Motor neuron (in vitro differentiated cells): ENCODE data around the gene IGF2BP2. TPM values are rescaled to one million over a fixed set of nuclear protein-coding genes. Genes with fewer than 3 reads are reported as not detected.
"Not testable (repeated sequence)": the region's sequence is repeated elsewhere in the genome, so short reads cannot be mapped to it uniquely, and the experiment has no call there.

Experiments
- ATAC-seq, 8 experiments: fragments of 200-7000 bp; cut with Tn5 transposase; replicated peaks in 6 of 8; 2 replicates each; pipeline ENCODE4 v1.8.0; 2021; ENCODE audit warnings: mild to moderate bottlenecking in 8 of 8, moderate library complexity in 8 of 8
- H3K27ac ChIP-seq, 2 donors: fragments of 250-450 bp; sonication (Bioruptor Pico); 2 replicates each; pipeline ENCODE4 v1.9.0; 2021; ENCODE audit warnings: antibody characterized with exemption in 2 of 2, mild to moderate bottlenecking in 2 of 2, moderate library complexity in 1 of 2
- H3K4me1 ChIP-seq, 2 donors: fragments of 250-450 bp; sonication (Bioruptor Pico); replicated peaks in 1 of 2; 2 replicates each; pipeline ENCODE4 v1.6.1; 2021; ENCODE audit warnings: antibody characterized with exemption in 2 of 2, mild to moderate bottlenecking in 2 of 2, moderate library complexity in 1 of 2
- H3K4me3 ChIP-seq, 5 donors: fragments of 250-450 bp; sonication (Bioruptor Pico); 2 replicates each; pipeline ENCODE4 v1.9.0; 2021; ENCODE audit warnings: antibody characterized with exemption in 5 of 5, mild to moderate bottlenecking in 5 of 5, moderate library complexity in 4 of 5
- WGBS, 10 experiments: fragments of 450-650 bp; shearing (Covaris generic); methylation state at CpG; one replicate each; pipeline ENCODE4 v1.0.0; 2022; 5-methylcytosine and 5-hydroxymethylcytosine counted together
- in situ Hi-C, 9 experiments: fragments of 400-800 bp; cut with MboI; loops; one replicate each; pipeline ENCODE4 v1.15.0; 2021; ENCODE audit warnings: low sequenced_read_pairs in 9 of 9, low pct_unique_long_range_greater_than_20kb in 2 of 9; ENCODE audit not compliant: unreplicated experiment in 9 of 9
- total RNA-seq, 8 experiments: library from RNA; unstranded; fragments of 300-600 nt; gene quantifications; 2 replicates each; pipeline versions ENCODE4 v1.2.3 to v1.2.4, GENCODE V29; 2022

Gene IGF2BP2
- total RNA-seq, 8 experiments from 2014 or later: 25.9 to 78.2 (median 48.3) TPM

DNA sequence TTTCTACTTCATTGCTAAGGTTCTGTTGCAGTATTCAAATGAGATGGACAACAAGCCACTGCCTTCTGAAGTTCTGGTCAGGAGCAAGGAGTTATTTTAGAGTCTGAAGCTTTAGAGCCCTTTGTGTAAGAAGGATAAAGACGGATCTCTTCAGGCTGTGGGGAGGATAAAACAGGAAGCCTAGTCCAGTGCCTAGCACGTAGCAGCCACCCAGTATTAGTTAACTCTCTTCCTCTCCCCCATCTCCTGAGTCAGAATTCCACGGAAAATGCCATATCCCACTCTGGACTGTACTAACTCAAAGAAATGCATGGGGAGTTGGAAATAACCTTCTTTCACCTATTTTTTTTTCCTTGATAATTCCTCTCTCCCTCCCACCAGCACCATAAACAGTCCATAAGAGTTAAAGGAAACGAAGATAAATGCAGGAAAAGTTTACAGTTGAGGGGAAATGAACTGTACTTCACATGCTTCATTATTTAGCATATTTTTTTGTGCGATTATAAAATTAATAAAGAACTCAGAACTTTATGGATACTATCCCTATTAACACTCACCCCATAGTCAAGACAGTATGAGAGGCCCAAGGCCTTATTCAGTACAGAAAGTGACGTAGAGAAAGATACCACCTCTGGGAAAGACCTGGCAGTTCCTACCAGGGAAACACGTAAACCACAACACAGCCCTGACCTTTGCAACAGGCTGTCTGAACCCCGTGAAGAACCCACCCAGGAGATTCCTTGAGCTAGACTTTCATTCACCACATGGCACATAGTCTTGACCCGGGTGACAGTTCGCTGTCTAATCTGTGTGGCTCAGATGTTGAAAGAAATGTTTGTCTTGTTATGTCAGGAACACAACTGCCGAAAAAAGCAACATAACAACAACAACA lies 9.2 kb downstream of the IGF2BP2 start:
- Histone ChIP-seq H3K27ac (no peak overlapping the region), H3K4me3 (no peak overlapping the region), H3K4me1 (peaks cover 17 to 35% of the 10 kb centered on the region in 2 donors)
- ATAC-seq: no peak
- WGBS, 10 experiments: 17 to 93% (median 61%) methylated on average over 1 to 9 of the region's 11 CpGs
- in situ Hi-C loops: no loop called here

GRCh38 chr3:185813691-185814215 lies 11.1 kb downstream of the IGF2BP2 start:
- in situ Hi-C loops: no loop called here
- Histone ChIP-seq H3K4me1 (peaks cover 17 to 22% of the 10 kb centered on the region in 2 donors), H3K27ac (no peak overlapping the region), H3K4me3 (no peak overlapping the region)
- peak in 7 of 8 experiments; percentile 17 to 72 (median 54) for ATAC-seq
- WGBS, 10 experiments: 0 to 69% (median 20%) methylated on average over 1 to 4 of the region's 4 CpGs; no CpG with 5 or more reads in 2 of the 10 experiments

GRCh38 chr3:185813205-185813604 lies 11.6 kb downstream of the IGF2BP2 start:
- no peak overlapping the region for H3K27ac ChIP-seq
- H3K4me1 ChIP-seq: peaks cover 13 to 20% of the 10 kb centered on the region in 2 donors
- H3K4me3 ChIP-seq: no peak overlapping the region
- ATAC-seq: no peak
- 60 to 100% (median 84%) methylated on average over 1 to 2 of the region's 2 CpGs; no CpG with 5 or more reads in 2 of the 10 experiments for WGBS, 10 experiments
- in situ Hi-C loops: no loop called here

DNA sequence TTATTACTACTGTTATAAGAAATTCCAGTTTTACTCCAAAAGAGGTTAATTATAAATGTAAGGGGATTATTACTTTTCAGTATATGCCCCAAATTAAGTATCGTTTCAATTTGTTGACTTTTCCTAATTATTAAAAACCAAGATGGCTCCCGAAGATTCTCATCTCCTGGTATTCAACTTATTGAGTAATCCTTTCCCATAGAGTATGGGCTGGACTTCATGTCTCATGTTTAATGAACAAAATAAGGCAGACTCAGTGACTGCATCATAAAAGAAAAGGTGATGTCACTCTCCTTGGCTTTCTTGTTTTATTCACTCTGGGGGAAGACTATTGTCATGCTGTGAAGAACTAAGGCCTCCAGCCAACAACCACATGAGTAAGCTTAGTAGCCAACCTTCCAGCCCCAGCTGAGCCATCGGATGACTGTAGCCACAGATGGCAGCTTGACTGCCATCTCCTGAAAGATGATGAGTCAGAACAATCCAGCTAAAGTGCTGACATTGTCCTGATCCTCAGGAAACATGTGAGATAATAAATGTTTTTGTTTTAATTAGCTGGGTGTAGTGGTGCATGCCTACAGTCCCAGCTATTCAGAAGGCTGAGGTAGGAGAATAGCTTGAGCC lies 17.3 kb downstream of the IGF2BP2 start:
- H3K27ac ChIP-seq: no peak overlapping the region
- in situ Hi-C loops: no loop called here
- ATAC-seq: peak in 7 of 8 experiments; percentile 61 to 98 (median 91)
- H3K4me3 ChIP-seq: no peak overlapping the region
- H3K4me1 ChIP-seq: peaks cover 2 to 4% of the 10 kb centered on the region in 2 donors
- 50 to 100% (median 86%) methylated on average over 1 to 3 of the region's 3 CpGs; no CpG with 5 or more reads in 1 of the 10 experiments for WGBS, 10 experiments

DNA sequence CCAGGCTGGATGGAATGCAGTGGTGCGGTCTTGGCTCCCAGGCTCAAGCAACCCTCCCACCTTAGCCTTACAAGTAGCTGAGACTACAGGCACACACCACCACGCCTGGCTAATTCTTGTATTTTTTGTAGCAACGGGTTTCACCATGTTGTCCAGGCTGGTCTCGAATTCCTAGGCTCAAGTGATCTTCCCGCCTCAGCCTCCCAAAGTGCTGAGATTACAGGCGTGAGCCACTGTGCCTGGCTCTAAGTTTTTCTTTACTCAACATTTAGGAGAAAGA lies 26.1 kb downstream of the IGF2BP2 start:
- WGBS, 10 experiments: 92 to 100% (median 98%) methylated on average over 1 to 6 of the region's 6 CpGs; no CpG with 5 or more reads in 3 of the 10 experiments
- H3K4me3 ChIP-seq, in situ Hi-C loops, ATAC-seq, H3K4me1 ChIP-seq, H3K27ac ChIP-seq: not testable (repeated sequence)

- Histone ChIP-seq H3K4me3 (no peak overlapping the region), H3K4me1 (no peaks in the 10 kb centered on the region), H3K27ac (no peak overlapping the region)
- WGBS, 10 experiments: 62 to 100% (median 90%) methylated on average over 2 to 5 of the region's 8 CpGs
- no peak for ATAC-seq
- in situ Hi-C loops: no loop called here
Measured at GRCh38 chr3:185797993-185798830, 26.6 kb downstream of the IGF2BP2 start.

- ATAC-seq: no peak
- no peak overlapping the region for H3K4me3 ChIP-seq
- H3K4me1 ChIP-seq: no peaks in the 10 kb centered on the region
- 90 to 100% (median 100%) methylated on average over 1 to 4 of the region's 8 CpGs; no CpG with 5 or more reads in 2 of the 10 experiments for WGBS, 10 experiments
- H3K27ac ChIP-seq: no peak overlapping the region
- in situ Hi-C loops: no loop called here
Measured at GRCh38 chr3:185797108-185797881, 27.5 kb downstream of the IGF2BP2 start.

GRCh38 chr3:185796431-185797107 lies 28.3 kb downstream of the IGF2BP2 start:
- no peak overlapping the region for H3K27ac ChIP-seq
- in situ Hi-C loops: no loop called here

DNA sequence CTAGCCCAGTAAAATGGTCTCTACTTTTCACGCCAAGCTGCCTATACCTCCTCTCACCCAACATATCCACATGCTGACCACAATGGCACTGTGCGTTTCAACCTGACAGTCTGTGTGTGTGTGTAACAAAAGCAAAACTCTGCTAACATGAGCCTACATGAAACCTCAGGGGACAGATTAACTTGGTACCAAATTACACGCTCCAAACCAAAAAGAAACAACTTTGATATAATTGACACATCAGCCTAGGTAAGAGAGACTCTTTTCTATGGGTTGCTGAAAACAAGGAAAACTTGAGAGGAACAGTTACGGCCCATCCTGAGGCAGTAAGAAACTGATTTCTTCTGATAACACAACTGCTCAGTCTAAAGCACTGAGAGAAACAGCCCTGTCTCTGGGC lies 31.5 kb downstream of the IGF2BP2 start:
- in situ Hi-C loops: no loop called here
- ATAC-seq: no peak
- H3K27ac ChIP-seq: no peak overlapping the region
- H3K4me3 ChIP-seq: no peak overlapping the region
- 80 to 100% (median 98%) methylated on average over 1 to 4 of the region's 4 CpGs for WGBS, 10 experiments
- H3K4me1 ChIP-seq: no peaks in the 10 kb centered on the region

More at GRCh38 chr3:185796431-185797107, 28.3 kb downstream of the IGF2BP2 start:
- no peak overlapping the region for H3K4me3 ChIP-seq
- peak in 4 of 8 experiments; percentile 29 to 87 (median 53) for ATAC-seq
- H3K4me1 ChIP-seq: no peaks in the 10 kb centered on the region
- 73 to 100% (median 88%) methylated on average over 2 to 6 of the region's 7 CpGs; no CpG with 5 or more reads in 1 of the 10 experiments for WGBS, 10 experiments

DNA sequence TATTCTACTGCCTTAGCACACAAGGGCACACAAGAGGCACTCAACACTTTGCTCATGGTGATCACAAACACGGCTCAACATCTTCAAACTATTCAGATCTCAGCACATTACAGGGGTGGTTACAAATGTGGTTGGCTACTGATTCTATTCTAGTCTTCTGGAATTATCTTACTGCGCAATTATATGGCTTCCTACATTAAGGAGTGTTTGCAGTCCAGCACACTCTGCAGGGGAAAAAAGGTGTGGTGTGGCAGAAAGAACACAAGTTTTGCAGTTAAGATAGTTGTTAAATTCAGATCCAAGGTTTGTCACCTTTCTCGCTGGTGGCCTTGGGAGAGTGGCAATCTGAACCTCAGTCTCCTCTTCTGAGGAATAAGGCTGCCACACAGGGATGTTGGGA lies 31.9 kb downstream of the IGF2BP2 start:
- WGBS, 10 experiments: 50 to 100% (median 100%) methylated on average over 2 to 3 of the region's 3 CpGs; no CpG with 5 or more reads in 3 of the 10 experiments
- in situ Hi-C loops: no loop called here
- no peak overlapping the region for H3K4me3 ChIP-seq
- no peak for ATAC-seq
- H3K27ac ChIP-seq: no peak overlapping the region
- no peaks in the 10 kb centered on the region for H3K4me1 ChIP-seq

DNA sequence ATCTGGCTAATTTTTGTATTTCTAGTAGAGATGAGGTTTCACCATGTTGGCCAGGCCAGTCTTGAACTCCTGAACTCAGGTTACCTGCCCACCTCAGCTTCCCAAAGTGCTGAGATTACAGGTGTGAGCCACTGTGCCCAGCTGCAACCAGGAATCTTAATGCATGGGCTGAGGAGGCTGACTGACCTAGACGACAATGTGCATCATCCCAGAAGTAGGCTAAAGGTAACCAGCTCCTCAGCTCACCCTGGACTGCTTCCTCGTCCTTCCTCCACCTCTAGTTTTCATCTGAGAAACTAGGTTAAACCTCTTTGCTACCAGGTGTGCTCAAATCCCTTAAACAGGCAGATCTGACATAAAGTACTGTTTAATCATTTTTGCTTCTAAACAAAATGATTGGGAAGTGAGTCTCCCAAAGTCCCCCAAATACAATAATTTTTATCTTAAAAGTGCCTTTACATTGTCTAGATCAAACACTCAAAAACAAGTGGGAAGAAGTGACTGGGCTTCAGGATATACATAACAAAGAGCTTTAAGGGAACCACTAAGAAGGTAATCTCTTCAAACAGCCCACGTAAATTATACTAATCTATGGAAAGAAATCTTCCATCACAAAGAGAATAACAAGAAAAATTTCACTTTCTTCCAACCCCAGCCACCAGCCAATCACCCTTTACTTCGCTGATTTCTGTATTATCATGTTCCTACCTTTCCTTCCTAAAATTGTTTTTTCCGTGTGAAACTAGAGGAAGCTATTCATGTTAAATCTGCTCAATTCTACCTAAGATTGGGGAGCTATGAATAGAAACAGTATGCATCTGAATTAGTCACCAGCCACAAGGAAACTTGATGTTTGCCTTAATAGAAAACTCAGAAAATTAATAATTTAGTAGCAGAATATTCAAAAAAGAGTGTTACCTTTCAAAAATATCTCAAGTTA lies 34.7 kb downstream of the IGF2BP2 start:
- Histone ChIP-seq H3K27ac (no peak overlapping the region), H3K4me3 (no peak overlapping the region), H3K4me1 (no peaks in the 10 kb centered on the region)
- in situ Hi-C loops: no loop called here
- WGBS, 10 experiments: 57 to 100% (median 77%) methylated on average over 1 to 5 of the region's 5 CpGs; no CpG with 5 or more reads in 1 of the 10 experiments
- ATAC-seq: no peak
